Measurements from ENCODE around the gene EPN2.

Gene EPN2

GRCh38 chr17:19296786-19297778, 59.9 kb downstream of the EPN2 start:
- no peak for FAIRE-seq

GRCh38 chr17:19298569-19299213, 61.5 kb downstream of the EPN2 start:
- FAIRE-seq, result no peak

GRCh38 chr17:19299214-19299747, 62.1 kb downstream of the EPN2 start:
- FAIRE-seq, result no peak

GRCh38 chr17:19299866-19300265, 62.7 kb downstream of the EPN2 start:
- no peak for FAIRE-seq

GRCh38 chr17:19301274-19301951, 64.2 kb downstream of the EPN2 start:
- no peak for FAIRE-seq

GRCh38 chr17:19301973-19302372, 64.8 kb downstream of the EPN2 start:
- FAIRE-seq, result no peak

GRCh38 chr17:19302791-19303331, 65.7 kb downstream of the EPN2 start:
- no peak for FAIRE-seq

GRCh38 chr17:19303367-19303776, 66.2 kb downstream of the EPN2 start:
- FAIRE-seq, result no peak

GRCh38 chr17:19304209-19304608, 67.0 kb downstream of the EPN2 start:
- no peak for FAIRE-seq

- FAIRE-seq, result no peak
Observed at GRCh38 chr17:19304751-19305150, 67.6 kb downstream of the EPN2 start.

- no peak for FAIRE-seq
Observed at GRCh38 chr17:19305256-19305655, 68.1 kb downstream of the EPN2 start.

GRCh38 chr17:19305761-19306159, 68.6 kb downstream of the EPN2 start:
- FAIRE-seq, result no peak

GRCh38 chr17:19306160-19307111, 69.3 kb downstream of the EPN2 start:
- FAIRE-seq, result no peak

- FAIRE-seq, result no peak
Observed at GRCh38 chr17:19307521-19307920, 70.4 kb downstream of the EPN2 start.

- no peak for FAIRE-seq
Observed at GRCh38 chr17:19308398-19308797, 71.2 kb downstream of the EPN2 start.

- no peak for FAIRE-seq
Observed at GRCh38 chr17:19309701-19310100, 72.5 kb downstream of the EPN2 start.

GRCh38 chr17:19310151-19310550, 73.0 kb downstream of the EPN2 start:
- FAIRE-seq, result no peak

GRCh38 chr17:19311016-19311415, 73.8 kb downstream of the EPN2 start:
- no peak for FAIRE-seq

- FAIRE-seq, result no peak
Observed at GRCh38 chr17:19311421-19312215, 74.5 kb downstream of the EPN2 start.

GRCh38 chr17:19312406-19312805, 75.2 kb downstream of the EPN2 start:
- no peak for FAIRE-seq

Measured in A204.1 (cell line).